K562 (cell line): Measurements from ENCODE around the gene SLC17A9. TPM values are rescaled to one million over a fixed set of nuclear protein-coding genes. Genes with fewer than 3 reads are reported as not detected.

Experiments
- ATAC-seq: fragments of 200-7000 bp; cut with Tn5 transposase; 3 replicates; pipeline ENCODE4 v1.9.1; 2020; ENCODE audit warnings: moderate library complexity
- BruUV-seq: library from RNA; stranded (reverse); fragments of 400-500 nt; replicated peaks from 2 replicates; lab custom pipeline; 2021; lab: Mats Ljungman, UMichigan
- CTCF ChIA-PET: fragments of 300-600 bp; formaldehyde crosslinking; extraction: SDS; loops from one replicate; lab custom pipeline; 2021; ENCODE audit warnings: low intra/inter-chr PET ratio; lab: Yijun Ruan, JAX
- POLR2A ChIA-PET: fragments of 300-600, 350-650 bp; sonication (Branson Sonifier 250); formaldehyde crosslinking; extraction: SDS; loops from one replicate; lab custom pipeline; 2021; ENCODE audit warnings: antibody characterized with exemption, inconsistent platforms; lab: Yijun Ruan, JAX
- DNase-seq, 4 experiments: peaks; one replicate each; pipeline versions ENCODE4 v3.0.0 to v3.0.0-alpha.2; 2011 to 2018; ENCODE audit warnings: low spot score in 3 of 4, mixed read lengths in 3 of 4; ENCODE audit errors: extremely low read depth in 1 of 4
- FAIRE-seq: peaks from 2 replicates; lab custom pipeline; 2011; peaks lifted over from hg19 to GRCh38; lab: Jason Lieb, UNC
- H2AFZ ChIP-seq: 2 replicates; pipeline ENCODE4 v1.6.0; 2011; ENCODE audit warnings: low read depth, low read length, control low read depth, inconsistent platforms
- H3K27ac ChIP-seq: fragments of 200-600 bp; 3 replicates; pipeline ENCODE4 v1.8.0; 2011; ENCODE audit warnings: low read depth, mild to moderate bottlenecking, control low read depth, inconsistent platforms, low read length, moderate library complexity, mixed read lengths; ENCODE audit errors: extremely low read depth
- H3K27me3 ChIP-seq, 2 experiments: fragments of 300-600 bp in 1 of 2; 2 replicates in 1 of 2; 3 replicates in 1 of 2; pipeline versions ENCODE4 v1.6.0 to v1.8.0; 2011; ENCODE audit warnings: inconsistent platforms in 2 of 2, low read length in 2 of 2, mild to moderate bottlenecking in 1 of 2, mixed read lengths in 1 of 2, moderate library complexity in 1 of 2; ENCODE audit not compliant: control insufficient read depth in 2 of 2, insufficient read depth in 2 of 2
- H3K36me3 ChIP-seq: fragments of 300-600 bp; 3 replicates; pipeline ENCODE4 v1.8.0; 2011; ENCODE audit warnings: mild to moderate bottlenecking, low read length, inconsistent platforms; ENCODE audit not compliant: control insufficient read depth, insufficient read depth
- H3K4me1 ChIP-seq, 2 experiments: fragments of 200-600 bp in 1 of 2; replicated peaks in 1 of 2; 2 replicates in 1 of 2; 3 replicates in 1 of 2; pipeline versions ENCODE4 v1.5.1 to v1.8.0; 2011; ENCODE audit warnings: inconsistent platforms in 2 of 2, low read length in 2 of 2, mild to moderate bottlenecking in 1 of 2, mixed read lengths in 1 of 2, moderate library complexity in 1 of 2; ENCODE audit not compliant: control insufficient read depth in 2 of 2, insufficient read depth in 2 of 2
- H3K4me2 ChIP-seq: 2 replicates; pipeline ENCODE4 v1.6.1; 2011; ENCODE audit warnings: low read length, control low read depth, inconsistent platforms, mixed read lengths; ENCODE audit not compliant: insufficient read depth
- H3K4me3 ChIP-seq: fragments of 200-600 bp; sonication (generic), shearing (Covaris generic); 2 replicates; pipeline ENCODE4 v1.5.1; 2016; ENCODE audit warnings: control low read depth, inconsistent platforms
- H3K79me2 ChIP-seq: fragments of 200-600 bp; 3 replicates; pipeline ENCODE4 v1.8.0; 2011; ENCODE audit warnings: low read length, inconsistent platforms; ENCODE audit not compliant: control insufficient read depth, insufficient read depth
- H3K9ac ChIP-seq, 2 experiments: 2 replicates each; pipeline versions ENCODE4 v1.6.0 to v1.6.1; 2011; ENCODE audit warnings: low read depth in 2 of 2, low read length in 2 of 2, control low read depth in 1 of 2, inconsistent platforms in 1 of 2, mild to moderate bottlenecking in 1 of 2, mixed read lengths in 1 of 2; ENCODE audit not compliant: insufficient read depth in 1 of 2
- H3K9me1 ChIP-seq: one replicate; pipeline ENCODE4 v1.6.0; 2011; ENCODE audit warnings: inconsistent platforms, mild to moderate bottlenecking, low read length, moderate library complexity; ENCODE audit not compliant: control insufficient read depth, insufficient read depth
- H3K9me3 ChIP-seq: replicated peaks from 2 replicates; pipeline ENCODE4 v1.5.1; 2011; ENCODE audit warnings: low read depth, low read length, inconsistent platforms; ENCODE audit not compliant: control insufficient read depth, insufficient read depth
- H4K20me1 ChIP-seq: replicated peaks from 2 replicates; pipeline ENCODE4 v1.6.1; 2011; ENCODE audit warnings: low read length, inconsistent platforms, mixed read lengths; ENCODE audit not compliant: control insufficient read depth, insufficient read depth
- FOXK2 ChIP-seq, 2 experiments: fragments of 450-650 bp; IDR thresholded peaks in 1 of 2; conservative IDR thresholded peaks in 1 of 2; 2 replicates each; pipeline ENCODE4 v1.6.1; 2016; ENCODE audit warnings: low read depth in 2 of 2, mild to moderate bottlenecking in 1 of 2
- HCFC1 ChIP-seq: IDR thresholded peaks from 2 replicates; pipeline ENCODE4 v1.6.1; 2012; ENCODE audit warnings: low read depth, low read length, improper control_type of control experiment
- HDAC8 ChIP-seq: fragments of 450-650 bp; IDR thresholded peaks from 2 replicates; pipeline ENCODE4 v1.6.1; 2016; ENCODE audit warnings: mild to moderate bottlenecking, missing genetic modification characterization, moderate library complexity, missing compliant biosample characterization
- PCBP1 ChIP-seq: fragments of 200-400 bp; formaldehyde crosslinking; IDR thresholded peaks from 2 replicates; pipeline ENCODE4 v1.6.1; 2018; ENCODE audit warnings: mild to moderate bottlenecking, low read depth, low read length; ENCODE audit not compliant: poor library complexity, severe bottlenecking
- PHF20 ChIP-seq: fragments of 450-650 bp; IDR thresholded peaks from 2 replicates; pipeline ENCODE4 v1.6.1; 2018; ENCODE audit not compliant: partially characterized antibody
- PKNOX1 ChIP-seq: fragments of 450-650 bp; IDR thresholded peaks from 2 replicates; pipeline ENCODE4 v1.6.1; 2016
- RAD21 ChIP-seq, 2 experiments: fragments of 250-450 bp in 1 of 2; fragments of 450-650 bp in 1 of 2; sonication (Bioruptor Pico) in 1 of 2; formaldehyde crosslinking in 1 of 2; IDR thresholded peaks in 1 of 2; conservative IDR thresholded peaks in 1 of 2; 2 replicates each; pipeline versions ENCODE4 v1.4.0 to v1.8.0; 2020 to 2022; ENCODE audit warnings: mild to moderate bottlenecking in 2 of 2, moderate library complexity in 1 of 2
- SMAD1 ChIP-seq: fragments of 150-350 bp; IDR thresholded peaks from 2 replicates; pipeline ENCODE4 v1.6.1; 2014; ENCODE audit warnings: low read length, low read depth; ENCODE audit not compliant: partially characterized antibody
- SMARCE1 ChIP-seq: fragments of 450-650 bp; IDR thresholded peaks from 2 replicates; pipeline ENCODE4 v1.7.1; 2016; ENCODE audit warnings: mild to moderate bottlenecking
- ZBTB7A ChIP-seq: IDR thresholded peaks from 2 replicates; pipeline ENCODE4 v1.6.1; 2011; ENCODE audit warnings: low read depth, mild to moderate bottlenecking, low read length, moderate library complexity, borderline replicate concordance; ENCODE audit not compliant: control insufficient read depth
- ZNF347 ChIP-seq: fragments of 450-650 bp; formaldehyde crosslinking; IDR thresholded peaks from 2 replicates; pipeline ENCODE4 v1.4.0; 2020; ENCODE audit warnings: low read depth, mild to moderate bottlenecking, moderate library complexity
- ZNF354B ChIP-seq: fragments of 250-450 bp; sonication (Bioruptor Pico); IDR thresholded peaks from 2 replicates; pipeline ENCODE4 v1.4.0; 2020
- WGBS: fragments of 100-300 bp; shearing (Covaris generic); methylation state at CpG from one replicate; pipeline ENCODE4 v1.1.6; 2016; ENCODE audit warnings: low coverage, mixed read lengths; ENCODE audit not compliant: insufficient coverage; ENCODE audit errors: missing lambda C conversion rate; 5-methylcytosine and 5-hydroxymethylcytosine counted together
- in situ Hi-C: fragments of 300-500 bp; cut with MboI; formaldehyde crosslinking; loops from 4 replicates; pipeline ENCODE4 v1.15.0; 2018; ENCODE audit warnings: inconsistent platforms, mixed read lengths
- intact Hi-C: fragments of 100-400 bp; cut with micrococcal nuclease; formaldehyde crosslinking; loops from 2 replicates; pipeline ENCODE4 v1.14.2; 2022
- polyA plus RNA-seq, 8 experiments: library from polyadenylated mRNA; depleted of rRNA in 4 of 8; stranded (reverse) in 5 of 8; unstranded in 3 of 8; fragments of >200 nt; fragmentation: Nextera tagmentation in 2 of 8; fragmentation: Illumina TruSeq in 1 of 8; extraction: Ambion mirVana in 2 of 8; extraction: Trizol in 1 of 8; gene quantifications; 2 replicates each; pipeline versions ENCODE4 v1.2.1 to v1.2.3, GENCODE V29; 2011 to 2014; ENCODE audit warnings: inconsistent platforms in 1 of 8, missing spikeins in 1 of 8
- total RNA-seq, 7 experiments: library from RNA; depleted of rRNA in 6 of 7; stranded (reverse); fragments of >200 nt in 6 of 7; fragmentation: Illumina TruSeq in 2 of 7; extraction: Trizol in 2 of 7; gene quantifications; 2 replicates each; pipeline versions ENCODE4 v1.2.1 to v1.2.3, GENCODE V29; 2011 to 2021; ENCODE audit warnings: low replicate concordance in 1 of 7
- TF ChIP-seq, protein P1 (sequence below): fragments of 250-450 bp; sonication (Bioruptor Pico); IDR thresholded peaks from 2 replicates; pipeline ENCODE4 v1.4.0; 2020; ENCODE audit warnings: mild to moderate bottlenecking, moderate library complexity

Gene SLC17A9
- total and polyA plus RNA-seq, 9 of the 15 experiments (the other 6 are each of a cell fraction or from before 2014, with no cell fraction given): 0.04 to 0.31 TPM; not detected in 7

- TF ChIP-seq ZBTB7A: peak; percentile 84
- TF ChIP-seq RAD21 (CRISPR knock-in tag; conservative IDR thresholded peaks at IDR 0.05 in 1 of 2, IDR thresholded peaks at IDR 0.05 in 1 of 2): 0 out of 4 replicates have a peak, but pooled peaks of 1 of the 2 experiments have one; percentile 13
- TF ChIP-seq PCBP1: no peak
- no peak for TF ChIP-seq HCFC1
- TF ChIP-seq SMAD1: no peak
Measured at GRCh38 chr20:62907384-62908317, 44.9 kb upstream of the SLC17A9 start (continued).

DNA sequence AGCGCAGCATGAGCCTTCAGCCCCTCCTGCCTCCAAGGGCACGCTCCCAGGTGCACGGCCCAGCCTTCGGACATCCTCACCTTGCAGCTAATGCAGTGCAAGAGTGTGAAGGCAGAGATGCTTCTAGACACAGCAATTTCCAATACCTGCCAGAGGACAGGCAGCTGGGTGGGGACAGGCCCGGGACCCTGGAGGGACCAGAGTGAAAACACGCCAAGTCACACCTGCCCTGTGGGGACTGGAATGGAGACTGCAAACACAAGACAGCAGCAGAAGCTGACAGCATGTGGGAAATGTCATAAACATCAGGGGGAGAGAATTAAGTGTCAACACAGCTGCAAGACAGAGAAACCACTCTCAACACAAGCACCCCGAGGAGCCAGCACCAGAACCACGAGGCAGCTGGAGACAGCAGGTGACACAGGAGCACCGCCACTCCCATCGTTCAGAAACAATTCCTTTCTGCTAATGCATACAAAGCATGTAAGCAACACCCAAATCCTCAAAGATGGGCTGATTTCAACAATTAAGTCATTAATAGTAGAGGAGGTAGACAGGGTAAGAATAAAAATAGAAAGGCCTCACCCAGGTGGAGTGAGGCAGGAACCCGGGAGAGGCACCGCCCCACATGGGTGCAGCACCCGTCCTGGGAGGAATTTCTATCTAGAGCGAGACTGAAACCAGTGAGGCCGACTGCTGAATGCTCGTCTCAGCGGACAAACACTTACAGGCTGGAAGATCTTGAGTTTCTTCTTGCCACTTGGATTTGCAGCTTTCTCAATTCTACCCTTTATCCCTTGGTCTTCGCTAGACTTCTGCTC is 43.3 kb upstream of the SLC17A9 start:
- no peak for TF ChIP-seq HDAC8
- no peak for TF ChIP-seq FOXK2 (conservative IDR thresholded peaks at IDR 0.05 in 1 of 2, IDR thresholded peaks at IDR 0.05 in 1 of 2; ENCODE audit: low read depth in 2 of 2)
- TF ChIP-seq, protein P1, sequence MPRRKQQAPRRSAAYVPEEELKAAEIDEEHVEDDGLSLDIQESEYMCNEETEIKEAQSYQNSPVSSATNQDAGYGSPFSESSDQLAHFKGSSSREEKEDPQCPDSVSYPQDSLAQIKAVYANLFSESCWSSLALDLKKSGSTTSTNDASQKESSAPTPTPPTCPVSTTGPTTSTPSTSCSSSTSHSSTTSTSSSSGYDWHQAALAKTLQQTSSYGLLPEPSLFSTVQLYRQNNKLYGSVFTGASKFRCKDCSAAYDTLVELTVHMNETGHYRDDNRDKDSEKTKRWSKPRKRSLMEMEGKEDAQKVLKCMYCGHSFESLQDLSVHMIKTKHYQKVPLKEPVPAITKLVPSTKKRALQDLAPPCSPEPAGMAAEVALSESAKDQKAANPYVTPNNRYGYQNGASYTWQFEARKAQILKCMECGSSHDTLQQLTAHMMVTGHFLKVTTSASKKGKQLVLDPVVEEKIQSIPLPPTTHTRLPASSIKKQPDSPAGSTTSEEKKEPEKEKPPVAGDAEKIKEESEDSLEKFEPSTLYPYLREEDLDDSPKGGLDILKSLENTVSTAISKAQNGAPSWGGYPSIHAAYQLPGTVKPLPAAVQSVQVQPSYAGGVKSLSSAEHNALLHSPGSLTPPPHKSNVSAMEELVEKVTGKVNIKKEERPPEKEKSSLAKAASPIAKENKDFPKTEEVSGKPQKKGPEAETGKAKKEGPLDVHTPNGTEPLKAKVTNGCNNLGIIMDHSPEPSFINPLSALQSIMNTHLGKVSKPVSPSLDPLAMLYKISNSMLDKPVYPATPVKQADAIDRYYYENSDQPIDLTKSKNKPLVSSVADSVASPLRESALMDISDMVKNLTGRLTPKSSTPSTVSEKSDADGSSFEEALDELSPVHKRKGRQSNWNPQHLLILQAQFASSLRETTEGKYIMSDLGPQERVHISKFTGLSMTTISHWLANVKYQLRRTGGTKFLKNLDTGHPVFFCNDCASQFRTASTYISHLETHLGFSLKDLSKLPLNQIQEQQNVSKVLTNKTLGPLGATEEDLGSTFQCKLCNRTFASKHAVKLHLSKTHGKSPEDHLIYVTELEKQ (CRISPR knock-in tag): no peak
- TF ChIP-seq PKNOX1: no peak
- no peak for TF ChIP-seq ZNF347 (CRISPR knock-in tag)
- no peak for TF ChIP-seq PHF20
- TF ChIP-seq ZNF354B (CRISPR knock-in tag): no peak
- no peak for TF ChIP-seq SMARCE1
- in situ Hi-C loops: no loop called here
- intact Hi-C loops: no loop called here
- H3K9me1 ChIP-seq: peaks cover 5% of the 10 kb centered on the region
- H3K27ac ChIP-seq: no peak overlapping the region
- H3K4me1 ChIP-seq: peaks cover 0 to 3% of the 10 kb centered on the region in 2 experiments; a peak in 2 of 5 replicates
- H3K4me3 ChIP-seq: no peak overlapping the region
- POLR2A ChIA-PET: interaction anchor here (0.7 to 1.3 kb wide), 3 partner anchors 11 to 85 kb away, joined by 3 to 4 read pairs (median 4); no protein-coding TSS in a partner anchor
- BruUV-seq: no TSS peak
- no peak for DNase-seq
- no peak overlapping the region for H2AFZ ChIP-seq
- peaks cover 57% of the 10 kb centered on the region for H3K79me2 ChIP-seq
- FAIRE-seq: no peak
- no peak overlapping the region for H3K4me2 ChIP-seq
- H3K9me3 ChIP-seq: no peaks in the 10 kb centered on the region
- peaks cover 22% of the 10 kb centered on the region; the same call in 1 of the 2 replicates for H4K20me1 ChIP-seq
- 90% methylated on average over 18 of the region's 18 CpGs for WGBS
- ATAC-seq: no peak
- H3K36me3 ChIP-seq: peaks cover 99% of the 10 kb centered on the region
- CTCF ChIA-PET: no interaction called here
- H3K9ac ChIP-seq: no peak overlapping the region
- H3K27me3 ChIP-seq: no peaks in the 10 kb centered on the region
